Endothelial cell of umbilical vein (primary cell): ENCODE data around the gene LDLRAD3. TPM values are rescaled to one million over a fixed set of nuclear protein-coding genes. Genes with fewer than 3 reads are reported as not detected.

Source experiments
- BruUV-seq: library from RNA; stranded (reverse); fragments of 400-500 nt; replicated peaks from 2 replicates; lab custom pipeline; 2021; lab: Mats Ljungman, UMichigan
- CTCF ChIA-PET: fragments of 300-600, 350-600 bp; sonication (Branson Sonifier 250); formaldehyde crosslinking; loops from one replicate; lab custom pipeline; 2021; ENCODE audit warnings: antibody characterized with exemption, inconsistent platforms; lab: Charles Lee
- POLR2A ChIA-PET: fragments of 300-600, 350-600 bp; sonication (Branson Sonifier 250); formaldehyde crosslinking; loops from one replicate; lab custom pipeline; 2021; ENCODE audit warnings: antibody characterized with exemption, inconsistent platforms; lab: Charles Lee
- DNase-seq: peaks from one replicate; pipeline ENCODE4 v3.0.0-alpha.2; 2011; ENCODE audit warnings: low read depth, low spot score
- FAIRE-seq: peaks from 2 replicates; lab custom pipeline; 2011; peaks lifted over from hg19 to GRCh38; lab: Jason Lieb, UNC
- H2AFZ ChIP-seq: 2 replicates; pipeline ENCODE4 v1.6.0; 2012; ENCODE audit warnings: low read depth, low read length, control low read depth, inconsistent platforms
- H3K27ac ChIP-seq: 2 replicates; pipeline ENCODE4 v1.5.1; 2011; ENCODE audit warnings: low read depth, mild to moderate bottlenecking, control low read depth, low read length, moderate library complexity; ENCODE audit not compliant: insufficient read depth
- H3K27me3 ChIP-seq, 2 experiments: 2 replicates each; pipeline versions ENCODE4 v1.6.0 to v1.6.1; 2011; ENCODE audit warnings: low read length in 2 of 2, mixed read lengths in 1 of 2; ENCODE audit not compliant: control insufficient read depth in 2 of 2, insufficient read depth in 2 of 2
- H3K36me3 ChIP-seq, 2 experiments: 2 replicates in 1 of 2; 3 replicates in 1 of 2; pipeline ENCODE4 v1.5.1; 2011; ENCODE audit warnings: low read length in 2 of 2, mild to moderate bottlenecking in 1 of 2, moderate library complexity in 1 of 2; ENCODE audit not compliant: control insufficient read depth in 2 of 2, insufficient read depth in 2 of 2; ENCODE audit errors: extremely low read depth in 1 of 2
- H3K4me1 ChIP-seq: 3 replicates; pipeline ENCODE4 v1.5.1; 2011; ENCODE audit warnings: mild to moderate bottlenecking, low read length; ENCODE audit not compliant: control insufficient read depth, insufficient read depth; ENCODE audit errors: extremely low read depth
- H3K4me2 ChIP-seq: 2 replicates; pipeline ENCODE4 v1.6.1; 2011; ENCODE audit warnings: low read length, control low read depth, mixed read lengths; ENCODE audit not compliant: insufficient read depth
- H3K4me3 ChIP-seq, 3 experiments: fragments of 200-600 bp in 1 of 3; sonication (generic), shearing (Covaris generic) in 1 of 3; replicated peaks in 1 of 3; 2 replicates each; pipeline ENCODE4 v1.5.1; 2011 to 2016; ENCODE audit warnings: control low read depth in 3 of 3, low read length in 3 of 3, mild to moderate bottlenecking in 2 of 3, inconsistent platforms in 1 of 3, low read depth in 1 of 3, moderate library complexity in 1 of 3; ENCODE audit not compliant: insufficient read depth in 1 of 3
- H3K79me2 ChIP-seq: 2 replicates; pipeline ENCODE4 v1.6.0; 2012; ENCODE audit warnings: low read length, inconsistent platforms; ENCODE audit not compliant: control insufficient read depth, insufficient read depth
- H3K9ac ChIP-seq: replicated peaks from 2 replicates; pipeline ENCODE3; 2011; ENCODE audit warnings: low read length, control low read depth; ENCODE audit not compliant: insufficient read depth; ENCODE audit errors: extremely low read depth
- H3K9me1 ChIP-seq: replicated peaks from 3 replicates; pipeline ENCODE4 v1.6.0; 2011; ENCODE audit warnings: mild to moderate bottlenecking, low read length; ENCODE audit not compliant: control insufficient read depth, insufficient read depth; ENCODE audit errors: extremely low read depth
- H3K9me3 ChIP-seq: replicated peaks from 2 replicates; pipeline ENCODE4 v1.5.1; 2012; ENCODE audit warnings: low read length, inconsistent platforms; ENCODE audit not compliant: control insufficient read depth, insufficient read depth
- H4K20me1 ChIP-seq: replicated peaks from 2 replicates; pipeline ENCODE3; 2011; ENCODE audit warnings: mild to moderate bottlenecking, low read length; ENCODE audit not compliant: control insufficient read depth, insufficient read depth; ENCODE audit errors: extremely low read depth
- EZH2 ChIP-seq: IDR thresholded peaks from 2 replicates; pipeline ENCODE4 v1.6.1; 2012; ENCODE audit warnings: borderline replicate concordance, low read depth, mild to moderate bottlenecking, moderate library complexity, low read length, inconsistent platforms; ENCODE audit not compliant: severe bottlenecking
- FOS ChIP-seq: IDR thresholded peaks from 2 replicates; pipeline ENCODE4 v1.6.1; 2011; ENCODE audit warnings: mild to moderate bottlenecking, low read length, moderate library complexity, borderline replicate concordance; ENCODE audit not compliant: insufficient read depth
- GATA2 ChIP-seq: IDR thresholded peaks from 2 replicates; pipeline ENCODE4 v1.7.0; 2011; ENCODE audit warnings: low read depth, mild to moderate bottlenecking, moderate library complexity, mixed read lengths, low read length; ENCODE audit not compliant: insufficient read length, insufficient read depth
- JUN ChIP-seq: IDR thresholded peaks from 2 replicates; pipeline ENCODE4 v1.6.1; 2011; ENCODE audit warnings: borderline replicate concordance, low read depth; ENCODE audit not compliant: insufficient read length, insufficient read depth
- MYC ChIP-seq: IDR thresholded peaks from one replicate; pipeline ENCODE4 v1.6.1; 2011; ENCODE audit warnings: mild to moderate bottlenecking, low read depth, low read length
- POLR2A ChIP-seq: IDR thresholded peaks from 2 replicates; pipeline ENCODE4 v1.6.1; 2012; ENCODE audit warnings: low read depth, mild to moderate bottlenecking, control low read depth, low read length
- POLR2AphosphoS5 ChIP-seq: IDR thresholded peaks from 2 replicates; pipeline ENCODE4 v1.6.1; 2012; ENCODE audit warnings: low read depth, mild to moderate bottlenecking, control low read depth, low read length, moderate library complexity; ENCODE audit not compliant: insufficient read depth
- dilution Hi-C: fragments of 300-500 bp; cut with MboI; formaldehyde crosslinking; loops from one replicate; pipeline ENCODE4 v1.15.0; 2019; ENCODE audit warnings: low sequenced_read_pairs; ENCODE audit not compliant: extremely low pct_ligation_motif_present
- intact Hi-C: fragments of 100-400 bp; cut with micrococcal nuclease; formaldehyde crosslinking; loops from one replicate; pipeline ENCODE4 v1.10.0; 2022
- polyA plus RNA-seq, 4 experiments: library from polyadenylated mRNA; depleted of rRNA in 3 of 4; stranded (reverse) in 3 of 4; unstranded in 1 of 4; fragments of >200 nt; gene quantifications; 2 replicates each; pipeline versions ENCODE4 v1.2.1 to v1.2.3, GENCODE V29; 2011 to 2012; ENCODE audit warnings: missing spikeins in 1 of 4
- total RNA-seq: library from RNA; stranded (reverse); gene quantifications from 2 replicates; pipeline ENCODE4 v1.2.3, GENCODE V29; 2021
- TF ChIP-seq, protein P1 (sequence below), 2 donors: IDR thresholded peaks; 1 replicate in 1 of 2; 2 replicates in 1 of 2; pipeline ENCODE4 v1.5.1; 2011; ENCODE audit warnings: low read length in 2 of 2, mild to moderate bottlenecking in 2 of 2, moderate library complexity in 2 of 2, control low read depth in 1 of 2, inconsistent platforms in 1 of 2, low read depth in 1 of 2; ENCODE audit not compliant: insufficient read depth in 1 of 2; ENCODE audit errors: extremely low read depth in 1 of 2
- TF ChIP-seq, protein P2 (sequence below): IDR thresholded peaks from 2 replicates; pipeline ENCODE4 v1.6.1; 2011; ENCODE audit not compliant: insufficient read depth, insufficient read length

The LDLRAD3 gene
- total and polyA plus RNA-seq, 2 donors (not counting 3 experiments of a cell fraction or from before 2014, with no cell fraction given): 17.9 to 25.1 TPM

DNA sequence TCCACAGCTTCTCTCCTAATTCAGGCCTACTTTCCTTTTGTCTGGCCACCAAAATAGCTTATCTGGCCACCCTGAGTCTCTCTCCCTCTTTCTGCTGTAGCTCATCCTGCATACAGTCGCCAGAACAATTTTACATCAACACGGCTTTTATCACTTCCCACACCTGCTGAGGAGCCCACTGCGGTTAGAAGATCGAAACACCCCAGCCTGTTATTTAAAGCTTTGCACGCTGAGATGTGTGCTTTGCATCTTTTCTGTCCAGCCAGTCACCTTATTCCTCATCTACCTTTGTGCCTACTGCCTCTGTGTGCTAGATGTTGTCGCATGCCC lies 249.4 kb downstream of the LDLRAD3 start:
- no peaks in the 10 kb centered on the region for H3K79me2 ChIP-seq
- TF ChIP-seq POLR2A: no peak
- no peak for TF ChIP-seq MYC
- no peak for TF ChIP-seq EZH2
- TF ChIP-seq POLR2AphosphoS5: no peak
- TF ChIP-seq JUN: no peak
- no peak for TF ChIP-seq FOS
- TF ChIP-seq GATA2: no peak
- TF ChIP-seq, protein P1, sequence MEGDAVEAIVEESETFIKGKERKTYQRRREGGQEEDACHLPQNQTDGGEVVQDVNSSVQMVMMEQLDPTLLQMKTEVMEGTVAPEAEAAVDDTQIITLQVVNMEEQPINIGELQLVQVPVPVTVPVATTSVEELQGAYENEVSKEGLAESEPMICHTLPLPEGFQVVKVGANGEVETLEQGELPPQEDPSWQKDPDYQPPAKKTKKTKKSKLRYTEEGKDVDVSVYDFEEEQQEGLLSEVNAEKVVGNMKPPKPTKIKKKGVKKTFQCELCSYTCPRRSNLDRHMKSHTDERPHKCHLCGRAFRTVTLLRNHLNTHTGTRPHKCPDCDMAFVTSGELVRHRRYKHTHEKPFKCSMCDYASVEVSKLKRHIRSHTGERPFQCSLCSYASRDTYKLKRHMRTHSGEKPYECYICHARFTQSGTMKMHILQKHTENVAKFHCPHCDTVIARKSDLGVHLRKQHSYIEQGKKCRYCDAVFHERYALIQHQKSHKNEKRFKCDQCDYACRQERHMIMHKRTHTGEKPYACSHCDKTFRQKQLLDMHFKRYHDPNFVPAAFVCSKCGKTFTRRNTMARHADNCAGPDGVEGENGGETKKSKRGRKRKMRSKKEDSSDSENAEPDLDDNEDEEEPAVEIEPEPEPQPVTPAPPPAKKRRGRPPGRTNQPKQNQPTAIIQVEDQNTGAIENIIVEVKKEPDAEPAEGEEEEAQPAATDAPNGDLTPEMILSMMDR (IDR thresholded peaks at IDR 0.05; ENCODE audit: extremely low read depth in 1 of 2, insufficient read depth in 1 of 2, low read depth in 1 of 2, low read length in 2 of 2): no peak
- TF ChIP-seq, protein P2, sequence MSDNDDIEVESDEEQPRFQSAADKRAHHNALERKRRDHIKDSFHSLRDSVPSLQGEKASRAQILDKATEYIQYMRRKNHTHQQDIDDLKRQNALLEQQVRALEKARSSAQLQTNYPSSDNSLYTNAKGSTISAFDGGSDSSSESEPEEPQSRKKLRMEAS: no peak
- peaks cover 0 to under 1% of the 10 kb centered on the region in 2 experiments for H3K36me3 ChIP-seq
- no peak overlapping the region for H3K27ac ChIP-seq
- peaks cover under 1% of the 10 kb centered on the region for H3K9me1 ChIP-seq
- dilution Hi-C loops: no loop called here
- H3K4me1 ChIP-seq: no peaks in the 10 kb centered on the region
- CTCF ChIA-PET: interaction anchor here (1.3 to 2.3 kb wide), 2 partner anchors 66 to 73 kb away, joined by 4 to 6 read pairs; no protein-coding TSS in a partner anchor
- no peak overlapping the region for H2AFZ ChIP-seq
- no TSS peak for BruUV-seq
- intact Hi-C loops: no loop called here
- no peak overlapping the region for H3K4me3 ChIP-seq
- POLR2A ChIA-PET: no interaction called here
- DNase-seq (no peak), FAIRE-seq (no peak)
- H3K4me2 ChIP-seq: no peak overlapping the region
- H3K9ac ChIP-seq: no peak overlapping the region
- no peaks in the 10 kb centered on the region for H4K20me1 ChIP-seq
- H3K27me3 ChIP-seq: no peaks in the 10 kb centered on the region
- H3K9me3 ChIP-seq: no peaks in the 10 kb centered on the region
